Gastroesophageal sphincter (tissue), 3 donors: ENCODE results near the gene ARMC3.

Source experiments
- EP300 ChIP-seq: sonication (generic); formaldehyde crosslinking; IDR thresholded peaks from one replicate; pipeline ENCODE4 v1.6.1; 2017; ENCODE audit warnings: antibody characterized with exemption, mild to moderate bottlenecking
- POLR2A ChIP-seq, 2 donors: fragments of 450-650 bp; IDR thresholded peaks; one replicate each; pipeline ENCODE4 v1.6.1; 2017; ENCODE audit warnings: antibody characterized with exemption in 2 of 2, mild to moderate bottlenecking in 2 of 2, moderate library complexity in 1 of 2
- POLR2AphosphoS5 ChIP-seq: sonication (generic); formaldehyde crosslinking; IDR thresholded peaks from one replicate; pipeline ENCODE4 v1.6.1; 2017; ENCODE audit warnings: antibody characterized with exemption
- TF ChIP-seq, protein P1 (sequence below), 4 experiments: fragments of 200-600 bp in 2 of 4; fragments of 450-650 bp in 2 of 4; sonication (generic) in 1 of 4; IDR thresholded peaks; one replicate each; pipeline ENCODE4 v1.5.1; 2017 to 2019; ENCODE audit warnings: antibody characterized with exemption in 4 of 4, mild to moderate bottlenecking in 2 of 4, moderate library complexity in 2 of 4

GRCh38 chr10:22986771-22987542 lies 59.1 kb downstream of the ARMC3 start:
- TF ChIP-seq, protein P1, sequence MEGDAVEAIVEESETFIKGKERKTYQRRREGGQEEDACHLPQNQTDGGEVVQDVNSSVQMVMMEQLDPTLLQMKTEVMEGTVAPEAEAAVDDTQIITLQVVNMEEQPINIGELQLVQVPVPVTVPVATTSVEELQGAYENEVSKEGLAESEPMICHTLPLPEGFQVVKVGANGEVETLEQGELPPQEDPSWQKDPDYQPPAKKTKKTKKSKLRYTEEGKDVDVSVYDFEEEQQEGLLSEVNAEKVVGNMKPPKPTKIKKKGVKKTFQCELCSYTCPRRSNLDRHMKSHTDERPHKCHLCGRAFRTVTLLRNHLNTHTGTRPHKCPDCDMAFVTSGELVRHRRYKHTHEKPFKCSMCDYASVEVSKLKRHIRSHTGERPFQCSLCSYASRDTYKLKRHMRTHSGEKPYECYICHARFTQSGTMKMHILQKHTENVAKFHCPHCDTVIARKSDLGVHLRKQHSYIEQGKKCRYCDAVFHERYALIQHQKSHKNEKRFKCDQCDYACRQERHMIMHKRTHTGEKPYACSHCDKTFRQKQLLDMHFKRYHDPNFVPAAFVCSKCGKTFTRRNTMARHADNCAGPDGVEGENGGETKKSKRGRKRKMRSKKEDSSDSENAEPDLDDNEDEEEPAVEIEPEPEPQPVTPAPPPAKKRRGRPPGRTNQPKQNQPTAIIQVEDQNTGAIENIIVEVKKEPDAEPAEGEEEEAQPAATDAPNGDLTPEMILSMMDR (IDR thresholded peaks at IDR 0.05) = peak; percentile 11 to 47 (median 38)
- TF ChIP-seq POLR2AphosphoS5 = no peak
- TF ChIP-seq EP300 = no peak
- TF ChIP-seq POLR2A (IDR thresholded peaks at IDR 0.05) = no peak
